Small intestine (tissue), 7 donors: Measurements from ENCODE around the gene ANKRD65. TPM values are rescaled to one million over a fixed set of nuclear protein-coding genes. Genes with fewer than 3 reads are reported as not detected.
A peak's percentile ranks its signal among the peaks of the same experiment; 100 is the strongest.

Experiments
- DNase-seq, 2 donors: peaks; one replicate each; pipeline versions ENCODE4 v3.0.0 to v3.0.0-alpha.2; 2013
- FAIRE-seq: peaks from 2 replicates; lab custom pipeline; 2012; peaks lifted over from hg19 to GRCh38; lab: Jason Lieb, UNC
- H3K27ac ChIP-seq, 3 donors: one replicate each; pipeline ENCODE4 v1.5.1; 2013; ENCODE audit warnings: low read length in 2 of 3, mild to moderate bottlenecking in 2 of 3, control low read depth in 1 of 3, inconsistent platforms in 1 of 3, low read depth in 1 of 3, moderate library complexity in 1 of 3
- H3K27me3 ChIP-seq, 3 donors: one replicate each; pipeline ENCODE4 v1.6.1; 2013; ENCODE audit warnings: low read length in 3 of 3, inconsistent platforms in 1 of 3; ENCODE audit not compliant: control insufficient read depth in 3 of 3, insufficient read depth in 3 of 3
- H3K36me3 ChIP-seq, 3 donors: one replicate each; pipeline ENCODE4 v1.6.1; 2013; ENCODE audit warnings: low read length in 3 of 3, inconsistent platforms in 1 of 3, low read depth in 1 of 3, mild to moderate bottlenecking in 1 of 3, moderate library complexity in 1 of 3; ENCODE audit not compliant: control insufficient read depth in 3 of 3, insufficient read depth in 2 of 3
- H3K4me1 ChIP-seq, 3 donors: one replicate each; pipeline ENCODE4 v1.6.1; 2013; ENCODE audit warnings: low read length in 2 of 3, inconsistent platforms in 1 of 3, low read depth in 1 of 3, mild to moderate bottlenecking in 1 of 3, moderate library complexity in 1 of 3; ENCODE audit not compliant: control insufficient read depth in 3 of 3, insufficient read depth in 2 of 3
- H3K4me3 ChIP-seq, 3 donors: one replicate each; pipeline ENCODE4 v1.5.1; 2013; ENCODE audit warnings: low read length in 3 of 3, control low read depth in 1 of 3, inconsistent platforms in 1 of 3, low read depth in 1 of 3, mild to moderate bottlenecking in 1 of 3, moderate library complexity in 1 of 3
- H3K9me3 ChIP-seq, 2 donors: one replicate each; pipeline ENCODE4 v1.6.1; 2013; ENCODE audit warnings: low read depth in 1 of 2, low read length in 1 of 2; ENCODE audit not compliant: control insufficient read depth in 2 of 2, insufficient read depth in 1 of 2
- WGBS, 3 donors: extraction: QIAGEN DNeasy Blood & Tissue Kit; methylation state at CpG; one replicate each; pipeline ENCODE4 v1.1.7; 2013; 5-methylcytosine and 5-hydroxymethylcytosine counted together
- polyA plus RNA-seq, 4 donors: library from polyadenylated mRNA; stranded (reverse) in 3 of 4; unstranded in 1 of 4; fragments of 200-250 nt in 3 of 4; fragments of 120-200 nt in 1 of 4; gene quantifications; one replicate each; pipeline versions ENCODE4 v1.2.1 to v1.2.3, GENCODE V29; 2013
- donor health status: healthy with polysubstance abuse.
- donor health status: control.
- donor health status: control.
- donor health status: Bipolar disorder and iron deficiency.
- donor health status: healthy.

The ANKRD65 gene
- polyA plus RNA-seq, 4 donors, result 1.1 to 1.7 (median 1.5) TPM

DNA sequence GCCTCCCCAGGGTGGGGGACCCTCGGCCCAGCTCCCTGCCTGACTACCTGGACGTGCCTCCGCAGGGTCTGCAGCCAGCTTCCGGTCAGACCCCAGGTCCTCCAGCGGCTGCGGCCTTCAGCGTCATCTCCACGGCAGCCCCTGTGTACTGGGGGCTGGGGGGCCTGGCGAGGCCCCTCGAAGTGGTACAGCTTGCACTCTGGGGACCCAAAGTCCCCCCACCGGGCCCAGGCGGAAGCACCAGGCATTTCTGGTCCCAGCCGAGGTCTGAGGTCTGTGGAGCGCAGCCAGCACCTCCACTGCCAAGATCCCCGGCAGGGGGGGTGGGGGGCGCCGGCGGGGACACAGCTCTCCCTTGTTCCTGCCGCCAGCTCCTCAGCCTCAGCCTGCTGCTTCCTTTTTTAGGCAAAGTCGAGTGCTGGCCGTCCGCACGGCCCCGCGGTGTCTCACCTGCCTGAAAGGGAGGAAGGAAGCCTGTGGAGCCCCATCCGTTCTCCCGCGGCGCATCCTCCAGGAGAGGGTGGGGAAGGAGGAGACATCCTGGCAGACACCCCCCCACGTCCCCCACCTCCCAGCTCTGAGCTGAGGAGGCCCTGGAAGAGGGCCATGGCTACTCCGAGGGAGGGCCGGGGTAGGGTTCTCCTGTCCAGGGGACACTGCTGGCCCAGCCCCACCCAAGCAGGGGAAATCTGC, 13.2 kb upstream of the ANKRD65 start:
- FAIRE-seq (no peak), DNase-seq (peak in 1 of 2 donors; percentile 42)
- Histone ChIP-seq H3K27ac (peak overlapping the region in 2 of 3 donors; percentile 91 to 96), H3K4me1 (peaks cover 0 to 88% (median 6%) of the 10 kb centered on the region in 3 donors), H3K4me3 (no peak overlapping the region), H3K27me3 (no peaks in the 10 kb centered on the region), H3K9me3 (no peaks in the 10 kb centered on the region), H3K36me3 (peaks cover 0 to 23% (median 0%) of the 10 kb centered on the region in 3 donors)
- 31 to 56% (median 49%) methylated on average over 26 to 32 of the region's 32 CpGs for WGBS, 3 donors

DNA sequence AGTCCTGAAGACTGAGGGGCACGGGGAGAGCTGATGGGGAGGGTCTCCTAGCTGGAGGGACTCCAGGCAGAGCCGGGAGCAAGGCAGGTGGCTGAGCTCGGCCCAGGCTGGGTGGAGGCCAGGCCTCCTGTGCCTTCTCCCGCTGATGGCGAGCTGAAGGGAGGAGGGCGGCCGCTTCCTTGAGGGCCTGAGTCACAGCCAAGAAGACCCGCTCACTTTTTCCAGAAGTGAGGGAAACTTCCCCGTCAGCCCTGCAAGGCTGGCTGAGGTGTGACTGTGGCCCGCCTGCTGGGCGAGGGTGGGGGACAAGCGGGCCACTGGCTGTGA, 12.7 kb upstream of the ANKRD65 start:
- Histone ChIP-seq H3K27me3 (no peaks in the 10 kb centered on the region), H3K9me3 (no peaks in the 10 kb centered on the region), H3K4me3 (no peak overlapping the region), H3K36me3 (peaks cover 0 to 19% (median 0%) of the 10 kb centered on the region in 3 donors), H3K27ac (peak overlapping the region in 2 of 3 donors; percentile 91 to 96), H3K4me1 (peaks cover 0 to 88% (median 6%) of the 10 kb centered on the region in 3 donors)
- WGBS, 3 donors, result 24 to 39% (median 35%) methylated on average over 8 to 12 of the region's 12 CpGs
- peak in 1 of 2 donors; percentile 51 for DNase-seq
- FAIRE-seq, result no peak

DNA sequence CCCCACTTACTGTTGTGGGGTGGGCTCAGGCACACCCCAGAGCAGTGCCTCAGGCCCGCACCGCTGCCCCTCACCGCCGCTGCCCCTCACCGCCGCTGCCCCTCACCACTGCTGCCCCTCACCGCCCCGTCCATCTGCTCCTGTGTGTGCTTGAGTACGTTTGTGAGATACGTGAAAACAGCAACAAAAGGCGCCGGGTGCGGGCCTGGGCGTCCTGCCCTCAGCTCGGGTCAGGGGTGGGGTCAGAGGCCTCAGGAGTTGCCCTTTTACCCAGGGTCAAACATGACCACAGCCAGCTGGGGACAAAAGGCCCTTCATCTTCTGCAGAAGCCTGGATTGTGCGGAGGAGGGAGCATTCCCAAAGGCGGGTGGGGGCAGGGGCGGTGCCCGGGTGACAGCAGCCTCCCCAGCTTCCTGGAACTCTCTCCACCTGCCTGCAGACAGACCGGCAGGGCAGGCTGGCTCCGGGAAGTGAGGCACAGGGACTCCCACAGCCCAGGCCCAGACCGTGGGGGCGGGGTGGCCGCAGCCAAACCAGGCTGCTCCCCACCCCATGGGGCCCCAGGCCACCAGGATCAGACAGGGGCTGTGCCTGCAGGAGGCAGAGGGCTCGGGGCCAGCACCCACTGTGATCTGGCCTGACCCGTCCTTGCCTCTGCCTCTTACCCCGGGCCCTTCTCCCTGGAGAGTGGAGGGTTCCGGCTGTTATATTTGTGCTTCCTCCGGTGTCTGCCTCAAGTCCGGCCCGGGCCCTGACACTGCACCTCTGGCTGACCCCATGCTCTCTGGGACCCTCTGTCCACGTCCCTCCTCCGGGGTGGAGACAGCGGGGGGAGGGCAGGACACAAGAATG, 12.1 kb upstream of the ANKRD65 start:
- no peaks in the 10 kb centered on the region for H3K27me3 ChIP-seq
- H3K4me3 ChIP-seq, result no peak overlapping the region
- H3K36me3 ChIP-seq, result peaks cover 0 to 14% (median 0%) of the 10 kb centered on the region in 3 donors
- peaks cover 0 to 84% (median 6%) of the 10 kb centered on the region in 3 donors for H3K4me1 ChIP-seq
- FAIRE-seq (no peak), DNase-seq (peak; percentile 81 to 94)
- H3K9me3 ChIP-seq, result peaks cover 0 to 2% of the 10 kb centered on the region in 2 donors
- peak overlapping the region in 2 of 3 donors; percentile 91 to 96 for H3K27ac ChIP-seq
- 24 to 52% (median 36%) methylated on average over 29 to 34 of the region's 34 CpGs for WGBS, 3 donors

DNA sequence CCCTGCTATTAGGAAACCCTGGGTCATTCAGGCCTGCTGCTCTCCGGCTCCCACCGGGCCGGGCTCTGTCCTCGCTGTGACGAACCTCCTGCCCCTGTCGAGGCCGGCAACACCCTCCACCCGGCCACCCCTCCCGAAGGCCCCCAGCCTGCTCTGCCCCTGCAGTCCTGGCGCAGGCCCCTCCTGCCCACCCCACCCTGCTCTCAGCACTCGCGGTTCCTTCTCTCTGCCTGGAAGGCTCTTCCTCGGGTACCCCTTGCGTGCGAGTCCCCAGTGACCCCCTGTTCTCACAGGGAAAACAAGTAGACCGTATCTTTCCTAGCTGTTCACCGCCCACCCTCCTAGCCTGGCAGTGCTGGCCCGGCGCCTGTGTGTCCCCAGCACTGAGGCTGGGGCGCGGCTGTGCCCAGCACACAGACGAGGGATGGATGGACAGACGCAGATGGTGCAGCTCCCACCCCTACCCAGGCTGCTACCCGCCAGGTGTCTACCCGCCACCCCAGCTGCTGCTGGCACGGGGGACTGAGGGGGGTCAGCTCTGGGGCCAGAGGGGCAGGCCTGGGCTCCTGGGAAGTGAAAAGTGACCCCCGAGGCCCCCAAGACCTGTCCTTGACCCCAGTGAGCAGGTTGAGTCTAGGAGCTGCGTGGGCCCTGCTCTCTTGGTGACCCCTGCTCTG, 11.3 kb upstream of the ANKRD65 start:
- H3K4me1 ChIP-seq, result peaks cover 0 to 78% (median 6%) of the 10 kb centered on the region in 3 donors
- no peaks in the 10 kb centered on the region for H3K27me3 ChIP-seq
- peaks cover 0 to 2% of the 10 kb centered on the region in 2 donors for H3K9me3 ChIP-seq
- FAIRE-seq (no peak), DNase-seq (no peak)
- peak overlapping the region in 2 of 3 donors; percentile 91 to 96 for H3K27ac ChIP-seq
- 64 to 76% (median 71%) methylated on average over 28 of the region's 28 CpGs for WGBS, 3 donors
- peaks cover 0 to 9% (median 0%) of the 10 kb centered on the region in 3 donors for H3K36me3 ChIP-seq
- no peak overlapping the region for H3K4me3 ChIP-seq

DNA sequence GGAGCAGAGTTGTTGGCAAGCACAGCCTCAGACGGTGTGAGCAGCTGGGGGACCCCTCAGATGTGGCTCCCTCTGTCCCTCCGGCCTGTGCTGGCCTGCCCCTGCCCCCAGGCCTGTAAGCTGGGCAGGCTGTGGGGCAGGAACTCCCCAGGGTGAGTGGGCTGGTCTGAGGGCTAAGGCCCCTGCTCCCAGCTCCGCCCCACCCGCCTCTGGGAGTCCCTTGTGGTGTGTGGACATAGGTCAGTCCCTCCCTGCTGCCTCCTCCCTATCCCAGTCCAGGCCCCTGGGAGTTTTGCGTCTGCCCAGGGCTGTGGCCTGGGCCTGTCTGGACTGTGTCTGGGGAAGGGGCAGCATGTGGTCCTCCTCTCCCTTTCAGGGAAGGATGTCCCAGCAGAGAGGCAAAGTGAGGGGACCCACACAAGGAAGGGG, 10.8 kb upstream of the ANKRD65 start:
- Histone ChIP-seq H3K27ac (peak overlapping the region in 2 of 3 donors; percentile 91 to 96), H3K36me3 (peaks cover 0 to 3% (median 0%) of the 10 kb centered on the region in 3 donors), H3K27me3 (peaks cover 0 to 2% (median 0%) of the 10 kb centered on the region in 3 donors), H3K4me1 (peaks cover 0 to 73% (median 6%) of the 10 kb centered on the region in 3 donors), H3K4me3 (peak overlapping the region in 1 of 3 donors; percentile 25), H3K9me3 (peaks cover 0 to 2% of the 10 kb centered on the region in 2 donors)
- 41 to 43% (median 42%) methylated on average over 5 of the region's 5 CpGs for WGBS, 3 donors
- no peak for FAIRE-seq
- DNase-seq, result peak in 1 of 2 donors; percentile 88

DNA sequence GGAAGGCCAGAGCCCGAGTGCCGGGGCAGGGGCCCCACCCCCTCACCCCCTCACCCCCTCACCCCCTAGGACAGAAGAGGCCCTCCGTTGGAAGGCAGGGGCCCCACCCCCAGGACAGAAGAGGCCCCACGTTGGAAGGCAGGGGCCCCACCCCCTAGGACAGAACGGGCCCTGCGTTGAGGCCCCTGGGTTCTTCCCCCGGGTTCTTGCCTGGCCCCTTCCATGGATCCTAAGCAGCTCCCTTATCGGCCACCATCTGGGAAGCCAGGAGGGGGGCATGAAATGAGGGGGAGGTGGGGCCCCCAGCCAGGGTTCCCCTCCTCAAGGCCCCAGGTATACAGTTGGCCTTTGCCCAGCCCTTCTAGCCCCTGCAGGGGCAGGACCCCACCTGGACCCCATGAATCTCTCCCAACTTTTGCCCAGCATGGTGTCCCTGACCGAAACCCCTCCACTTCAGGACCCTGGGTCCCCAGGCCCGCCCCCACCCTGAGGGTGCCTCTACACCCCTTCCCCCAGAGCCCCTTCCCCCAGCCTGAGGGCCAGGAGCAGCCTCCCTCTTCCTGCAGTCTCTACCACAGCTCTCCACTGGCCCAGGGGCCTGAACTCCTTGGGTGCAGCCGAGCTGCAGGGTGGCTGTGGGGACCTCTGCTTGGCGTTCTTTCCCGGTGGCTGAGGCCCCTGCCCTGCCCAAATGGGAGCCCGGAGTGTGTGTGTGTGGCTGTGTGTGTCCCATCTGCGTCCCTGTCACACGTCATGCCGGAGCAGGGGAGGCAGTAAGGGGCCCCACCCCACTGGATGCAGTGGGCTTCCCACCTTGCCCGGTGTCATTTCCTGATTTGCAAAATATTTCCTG, 10.1 kb upstream of the ANKRD65 start:
- peak in 1 of 2 donors; percentile 89 for DNase-seq
- H3K4me1 ChIP-seq, result peaks cover 0 to 72% (median 6%) of the 10 kb centered on the region in 3 donors
- 52 to 63% (median 59%) methylated on average over 15 to 18 of the region's 18 CpGs for WGBS, 3 donors
- FAIRE-seq, result no peak
- no peaks in the 10 kb centered on the region for H3K36me3 ChIP-seq
- peak overlapping the region in 2 of 3 donors; percentile 91 to 96 for H3K27ac ChIP-seq
- H3K4me3 ChIP-seq, result peak overlapping the region in 1 of 3 donors; percentile 39
- H3K27me3 ChIP-seq, result peaks cover 0 to 6% (median 0%) of the 10 kb centered on the region in 3 donors
- peaks cover 0 to 2% of the 10 kb centered on the region in 2 donors for H3K9me3 ChIP-seq

DNA sequence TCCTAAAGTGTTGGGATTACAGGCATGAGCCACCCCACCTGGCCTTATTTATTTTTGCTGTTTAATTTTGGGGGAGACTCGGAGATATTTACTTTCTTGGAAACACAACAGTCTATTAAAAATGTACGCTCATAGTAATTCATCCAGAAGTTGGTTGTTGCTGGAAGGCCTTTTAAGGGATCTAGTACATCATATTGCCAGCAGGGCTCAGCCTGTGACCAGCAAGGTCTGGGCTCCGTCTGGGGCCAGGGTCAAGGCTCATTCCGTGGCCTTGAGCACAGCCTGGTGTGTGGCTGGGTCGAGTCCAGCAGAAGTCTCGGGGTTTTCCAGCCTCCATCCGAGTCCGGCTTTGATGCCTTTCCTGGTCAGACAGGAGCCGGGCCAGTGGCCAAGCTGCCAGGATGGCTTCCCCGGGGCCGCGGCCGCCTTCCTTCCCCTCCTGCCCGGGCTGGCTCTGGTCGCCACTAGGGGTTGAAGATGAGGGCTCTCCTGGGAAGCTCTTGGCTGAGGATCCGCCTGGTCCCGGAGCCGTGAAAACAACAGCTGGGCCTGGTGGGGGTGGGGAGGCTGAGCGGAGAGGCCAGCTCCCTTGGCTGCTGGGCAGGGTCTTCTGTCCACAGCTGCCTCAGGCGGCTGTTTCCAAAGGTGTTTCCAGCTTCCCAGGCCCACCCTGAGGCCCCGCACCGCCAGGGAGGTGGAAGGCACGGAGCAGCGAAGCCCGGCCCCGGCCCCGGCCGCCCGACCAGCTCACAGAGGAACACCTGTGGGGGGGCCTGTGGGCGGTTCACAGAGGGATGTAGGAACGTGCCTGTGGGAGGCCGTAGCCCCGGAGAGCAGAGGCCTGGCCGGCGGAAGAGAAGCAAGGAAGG, 9.3 kb upstream of the ANKRD65 start:
- DNase-seq (peak in 1 of 2 donors; percentile 85), FAIRE-seq (no peak)
- H3K27me3 ChIP-seq, result peaks cover 0 to 6% (median 0%) of the 10 kb centered on the region in 3 donors
- peaks cover 0 to 73% (median 6%) of the 10 kb centered on the region in 3 donors for H3K4me1 ChIP-seq
- no peaks in the 10 kb centered on the region for H3K36me3 ChIP-seq
- H3K27ac ChIP-seq, result peak overlapping the region in 2 of 3 donors; percentile 84 to 96
- H3K9me3 ChIP-seq, result peaks cover 0 to 2% of the 10 kb centered on the region in 2 donors
- H3K4me3 ChIP-seq, result peak overlapping the region in 1 of 3 donors; percentile 39
- WGBS, 3 donors, result 34 to 41% (median 40%) methylated on average over 31 to 35 of the region's 35 CpGs
